Gastrocnemius medialis (tissue), 4 donors: ENCODE measurements around the gene TUBG2.

ENCODE experiments used
- CTCF ChIP-seq, 5 experiments: fragments of 450-650 bp in 3 of 5; fragments of 200-600 bp in 2 of 5; sonication (generic) in 2 of 5; IDR thresholded peaks in 4 of 5; conservative IDR thresholded peaks in 1 of 5; 1 replicate in 4 of 5; 2 replicates in 1 of 5; pipeline ENCODE4 v1.5.1; 2016 to 2019; ENCODE audit warnings: antibody characterized with exemption in 5 of 5, mild to moderate bottlenecking in 3 of 5, moderate library complexity in 3 of 5
- POLR2A ChIP-seq, 2 donors: fragments of 450-650 bp; IDR thresholded peaks; one replicate each; pipeline ENCODE4 v1.6.1; 2017; ENCODE audit warnings: antibody characterized with exemption in 2 of 2, mild to moderate bottlenecking in 2 of 2, moderate library complexity in 2 of 2

- TF ChIP-seq CTCF (IDR thresholded peaks at IDR 0.05 in 4 of 5, conservative IDR thresholded peaks at IDR 0.05 in 1 of 5), result no peak
- no peak for TF ChIP-seq POLR2A (IDR thresholded peaks at IDR 0.05)
Observed at GRCh38 chr17:42655528-42655927, 3.6 kb upstream of the TUBG2 start.
